HG03159 (cell line): Measurements from ENCODE around the gene TAAR2.
"Not testable (repeated sequence)": the region's sequence is repeated elsewhere in the genome, so short reads cannot be mapped to it uniquely, and the experiment has no call there.

Experiments
- ATAC-seq: cut with Tn5 transposase; IDR thresholded peaks from one replicate; pipeline ENCODE4 v1.9.1; 2021; ENCODE audit warnings: mild to moderate bottlenecking, moderate library complexity; ENCODE audit not compliant: unreplicated experiment

Gene TAAR2, protein sequence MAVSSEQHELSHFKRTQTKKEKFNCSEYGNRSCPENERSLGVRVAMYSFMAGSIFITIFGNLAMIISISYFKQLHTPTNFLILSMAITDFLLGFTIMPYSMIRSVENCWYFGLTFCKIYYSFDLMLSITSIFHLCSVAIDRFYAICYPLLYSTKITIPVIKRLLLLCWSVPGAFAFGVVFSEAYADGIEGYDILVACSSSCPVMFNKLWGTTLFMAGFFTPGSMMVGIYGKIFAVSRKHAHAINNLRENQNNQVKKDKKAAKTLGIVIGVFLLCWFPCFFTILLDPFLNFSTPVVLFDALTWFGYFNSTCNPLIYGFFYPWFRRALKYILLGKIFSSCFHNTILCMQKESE

DNA sequence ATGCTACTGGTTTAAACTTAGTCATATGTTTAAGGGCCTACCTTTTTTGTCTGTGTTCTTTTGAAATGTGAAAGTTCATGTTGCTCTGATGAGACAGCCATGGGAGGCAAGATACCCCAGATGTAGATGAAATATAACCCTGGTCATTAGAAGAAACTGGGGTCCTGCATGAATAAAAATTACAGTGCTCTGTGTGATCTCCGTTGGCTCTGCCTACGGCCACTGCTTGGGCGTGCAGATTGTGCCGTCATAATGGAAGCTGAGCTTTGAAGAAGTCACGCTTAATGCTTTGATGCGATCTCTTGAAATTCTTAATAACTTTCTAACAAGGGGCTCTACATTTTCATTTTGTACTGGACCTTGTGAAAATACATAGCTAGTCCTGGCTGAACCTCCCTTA lies at the start of gene TAAR2:
Gene TAAR2, minus strand, starts transcription at position 101 of the 400 bp plus-strand sequence. Its CDS starts 0 bp downstream, at position 101.
- no peak for ATAC-seq

DNA sequence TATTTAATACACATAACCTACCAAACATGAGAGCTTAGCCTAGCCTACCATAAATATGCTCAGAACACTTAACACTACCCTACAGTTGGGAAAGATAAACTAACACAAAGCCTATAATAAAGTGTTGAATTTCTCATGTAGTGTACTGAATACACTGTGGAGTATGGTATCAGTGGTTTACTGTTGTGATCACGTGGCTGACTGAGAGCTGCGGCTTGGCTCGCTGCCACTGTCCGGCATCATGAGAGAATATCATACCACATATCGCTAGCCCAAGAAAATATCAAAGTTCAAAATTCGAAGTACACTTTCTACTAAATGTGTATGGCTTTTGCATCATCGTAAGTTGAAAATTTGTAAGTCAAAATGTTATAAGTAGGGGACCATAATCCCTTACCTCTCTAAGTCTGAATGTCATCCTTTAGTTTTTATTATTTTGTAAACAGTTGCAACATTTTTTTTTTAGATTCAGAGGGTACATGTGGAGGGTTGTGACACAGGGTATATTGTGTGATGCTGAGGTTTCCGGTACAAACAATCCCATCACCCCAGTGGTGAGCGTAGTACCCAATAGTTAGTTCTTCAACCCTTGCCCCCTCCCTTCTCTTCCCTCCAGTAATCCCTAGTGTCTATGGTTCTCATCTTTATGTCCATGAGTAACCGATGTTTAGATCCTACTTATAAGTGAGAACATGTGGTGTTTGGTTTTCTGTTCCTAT lies 49.5 kb upstream of the TAAR2 start:
- no peak for ATAC-seq

DNA sequence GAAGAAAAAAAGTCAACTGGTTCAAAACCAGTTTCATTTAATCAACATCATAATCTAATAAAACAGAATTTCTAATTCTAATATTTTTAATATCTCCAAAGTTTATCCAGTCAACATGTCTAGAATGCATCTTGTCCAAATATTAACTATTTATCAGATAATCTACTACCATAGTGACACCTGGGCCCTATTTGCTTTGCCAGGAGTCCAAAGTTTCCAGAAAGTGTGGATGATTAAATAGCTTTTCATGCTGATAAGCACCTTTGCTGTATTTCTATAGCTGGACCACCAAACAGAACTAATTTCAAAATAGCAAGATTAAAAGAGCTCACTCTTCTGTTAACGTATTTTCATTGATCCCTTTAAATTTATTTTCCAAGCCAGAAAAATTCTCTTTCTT lies 47.2 kb upstream of the TAAR2 start:
- no peak for ATAC-seq

DNA sequence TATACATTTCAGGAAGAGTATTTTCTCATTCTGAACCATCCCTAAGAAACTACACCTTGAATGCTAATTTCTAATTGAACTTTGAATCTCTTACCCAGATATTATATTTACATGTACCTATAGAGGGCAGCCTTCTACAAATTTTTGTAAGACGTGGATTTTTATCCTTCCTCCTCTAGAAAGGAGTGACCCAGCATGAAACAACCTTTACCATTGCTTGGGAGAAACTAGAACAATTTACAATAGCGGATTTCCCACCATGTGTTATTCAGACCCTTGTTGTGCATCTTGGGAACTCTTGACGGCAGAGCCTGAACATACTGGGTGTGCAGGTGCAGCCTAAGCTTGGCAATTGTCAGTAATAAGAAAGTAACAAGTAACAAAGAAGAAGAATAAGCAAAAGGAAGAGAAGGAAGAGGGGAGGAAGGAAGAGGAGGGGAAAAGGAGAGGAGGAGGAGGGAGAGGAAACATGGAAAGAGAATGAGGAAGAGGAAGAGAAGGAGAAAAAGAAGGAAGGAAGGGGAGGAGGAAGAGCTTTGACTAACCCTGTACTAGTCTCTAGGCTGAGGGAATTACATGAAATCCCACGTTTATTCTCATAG lies 45.7 kb upstream of the TAAR2 start:
- ATAC-seq: no peak

DNA sequence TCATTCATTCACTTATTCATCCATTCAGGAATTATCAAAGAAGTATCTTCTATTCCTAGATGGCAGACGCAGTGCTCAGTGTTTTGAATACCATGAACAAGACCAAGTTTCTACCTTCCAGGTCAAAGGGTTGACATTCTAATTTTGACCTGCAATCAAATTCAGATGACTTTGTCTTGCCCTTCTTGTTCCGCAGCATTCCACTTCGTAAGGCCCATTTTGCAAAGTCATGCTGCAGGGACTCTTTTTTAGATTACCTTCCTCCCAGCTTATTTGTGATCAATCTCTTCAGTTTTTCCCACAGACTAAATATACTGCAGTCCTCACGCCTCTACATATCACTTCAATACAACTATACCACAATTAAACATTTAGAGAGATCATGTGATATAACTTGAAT lies 42.0 kb upstream of the TAAR2 start:
- no peak for ATAC-seq

DNA sequence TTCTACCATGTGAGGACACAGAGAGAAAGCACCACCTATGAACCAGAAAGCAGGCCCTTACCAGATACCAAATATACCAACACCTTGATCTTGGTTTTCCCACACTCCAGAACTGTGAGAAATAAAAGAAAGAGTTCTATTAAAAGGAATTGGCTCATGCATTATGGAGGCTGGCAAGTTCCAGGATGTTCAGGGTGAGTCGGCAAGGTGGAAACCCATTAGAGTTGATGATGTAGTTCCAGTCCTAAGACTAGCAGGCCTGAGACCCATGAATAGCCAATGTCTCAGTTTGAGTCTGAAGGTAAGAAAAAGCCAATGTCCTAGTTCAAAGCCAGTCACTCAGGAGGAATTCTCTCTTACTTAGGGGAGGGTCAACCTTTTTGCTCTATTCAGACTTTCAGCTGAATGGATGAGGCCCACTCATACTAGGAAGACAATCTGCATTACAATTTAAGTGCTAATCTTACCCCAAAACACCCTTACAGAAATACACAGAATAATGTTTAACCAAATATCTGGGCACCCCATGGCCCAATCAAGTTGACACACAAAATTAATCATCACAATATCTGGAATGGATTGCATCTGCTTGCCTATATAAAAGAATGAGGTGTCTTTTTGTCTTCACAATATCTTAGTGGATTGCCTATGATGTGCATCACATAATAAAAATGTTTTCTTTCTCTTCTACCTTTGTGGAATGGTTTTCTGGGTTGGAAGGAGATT lies 40.4 kb upstream of the TAAR2 start:
- ATAC-seq: no peak

DNA sequence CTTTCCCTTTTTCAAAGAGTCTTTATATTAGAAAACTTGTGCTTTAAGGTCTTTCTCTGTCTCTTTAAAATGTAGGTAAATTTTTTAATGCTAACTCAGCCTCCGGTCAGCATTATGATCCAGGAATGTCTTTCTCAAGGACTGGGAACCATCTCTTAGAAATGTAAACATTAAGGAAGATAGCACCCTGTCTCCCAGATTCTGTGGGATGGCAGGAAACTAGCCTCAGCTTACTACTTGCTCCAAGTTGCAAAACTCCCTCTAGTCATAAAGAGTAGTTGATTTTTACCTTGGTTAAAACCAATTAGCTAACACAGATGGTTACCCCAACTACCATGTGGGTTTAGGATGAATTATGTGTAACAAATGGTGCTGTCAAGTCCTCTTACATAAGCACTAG lies 39.6 kb upstream of the TAAR2 start:
- no peak for ATAC-seq

DNA sequence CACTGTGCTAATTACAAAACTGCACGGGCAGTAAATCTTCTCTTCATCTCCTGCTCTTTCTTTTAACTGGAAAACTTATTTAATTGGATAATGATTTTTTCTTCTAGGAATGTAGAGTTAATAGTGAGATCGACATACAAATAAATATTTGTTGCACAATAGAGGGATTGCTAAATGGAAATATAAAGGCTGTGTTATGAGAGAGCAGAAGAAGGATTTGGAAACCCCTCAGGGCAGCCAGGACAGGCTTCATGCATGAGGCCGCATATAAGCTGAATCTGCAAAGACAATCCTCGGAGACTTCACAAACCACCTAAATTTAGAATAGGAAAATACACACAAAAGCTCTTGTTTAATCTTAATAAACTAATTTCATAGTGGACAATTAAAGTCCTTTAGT lies 37.8 kb upstream of the TAAR2 start:
- ATAC-seq: no peak

DNA sequence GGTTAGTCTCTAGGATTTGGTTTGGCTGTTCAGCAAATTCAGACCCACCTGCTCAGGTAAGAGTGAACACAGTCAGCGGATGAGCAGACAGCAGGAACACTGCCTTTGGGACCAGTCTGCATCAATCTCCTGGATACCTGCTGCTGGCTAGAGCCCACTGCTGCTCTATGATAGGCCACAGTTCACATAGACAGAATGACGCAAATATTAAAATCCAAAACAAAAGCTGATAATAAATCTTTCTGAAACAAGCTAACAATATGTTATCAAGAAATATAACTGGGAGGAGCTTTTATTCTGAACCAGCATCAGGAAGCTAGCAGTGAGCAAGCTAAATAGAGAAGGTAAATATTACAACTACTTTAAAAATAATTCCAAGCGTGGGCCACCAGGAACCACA lies 35.0 kb upstream of the TAAR2 start, which contains the start of gene TAAR1:
Gene TAAR1, minus strand, starts transcription at position 101 of the 400 bp plus-strand sequence. CDS start 13,179 bp downstream, outside the sequence.
- no peak for ATAC-seq

DNA sequence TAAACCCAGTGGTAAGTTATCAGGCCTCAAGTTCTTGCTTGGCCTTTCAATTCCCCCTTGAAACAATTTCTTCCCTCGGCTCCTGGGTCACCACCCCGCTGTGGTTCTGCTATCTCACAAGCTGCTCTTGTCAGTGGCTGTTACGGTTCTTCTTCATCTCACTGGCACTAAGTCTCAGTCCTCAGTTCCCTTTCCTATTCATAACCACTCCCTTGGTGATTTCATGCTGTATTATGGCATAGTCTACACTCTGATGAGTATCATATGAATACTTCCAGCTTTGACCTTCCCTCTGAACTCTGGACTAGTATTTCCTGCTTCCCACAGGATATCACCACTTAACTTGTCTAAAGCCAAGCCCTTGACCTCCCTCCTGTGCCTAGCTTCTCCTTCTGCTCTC lies 27.0 kb upstream of the TAAR2 start:
- ATAC-seq: peak; percentile 56

DNA sequence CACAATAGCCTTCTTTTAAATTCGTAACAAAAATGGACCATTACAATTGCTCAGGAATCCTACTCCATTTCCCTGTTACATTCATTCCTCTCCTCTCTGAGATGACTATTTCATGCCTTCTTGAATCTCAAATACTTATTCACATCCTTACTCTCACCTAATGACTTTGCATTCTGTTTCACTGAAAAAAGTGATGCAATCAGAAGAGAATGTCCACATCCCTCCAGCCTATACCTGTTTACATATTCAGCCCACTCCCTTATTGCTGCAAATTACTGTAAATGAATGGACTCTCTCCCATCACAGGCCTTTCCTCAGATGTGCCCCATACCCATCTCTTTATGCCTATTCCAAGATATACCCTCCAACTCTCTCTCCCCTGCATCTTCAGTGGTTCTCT lies 26.4 kb upstream of the TAAR2 start:
- no peak for ATAC-seq

DNA sequence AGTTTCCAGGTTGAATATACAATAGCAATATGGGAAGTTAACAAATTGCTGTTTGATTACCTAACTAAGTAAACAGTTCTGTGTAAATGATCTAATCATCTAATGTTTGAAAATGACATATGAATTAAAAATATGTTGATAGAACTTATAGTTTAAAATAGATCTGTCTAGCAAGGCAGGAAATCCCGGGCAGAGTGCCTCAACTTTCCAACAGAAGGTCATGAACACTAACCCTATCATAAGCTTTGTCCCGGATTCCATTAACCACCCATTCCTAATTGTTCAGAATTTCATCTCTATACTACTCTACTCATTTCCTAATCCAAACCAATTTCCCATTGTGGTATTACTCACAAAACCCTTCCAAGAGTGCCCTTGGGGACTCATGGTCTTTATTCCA lies 24.8 kb upstream of the TAAR2 start:
- ATAC-seq: no peak

DNA sequence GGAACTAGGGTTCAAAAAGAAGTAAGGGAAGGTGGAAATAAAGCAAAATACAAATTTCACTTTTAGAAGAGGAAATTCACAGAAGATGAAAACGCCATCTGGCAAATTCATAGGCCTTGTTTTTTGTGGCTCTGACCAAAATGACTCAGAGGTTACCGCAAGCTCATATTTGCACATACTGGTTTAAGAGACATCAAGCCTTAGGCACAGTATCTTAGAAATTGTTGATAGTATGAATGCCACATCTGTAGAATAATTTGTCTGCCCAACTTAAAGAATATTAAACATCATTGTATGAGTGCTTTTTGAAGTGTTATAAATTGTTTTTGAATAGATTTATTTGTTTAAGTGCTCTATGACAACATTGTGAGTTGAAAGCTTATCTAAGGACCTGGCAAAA lies 24.3 kb upstream of the TAAR2 start:
- peak; percentile 87 for ATAC-seq

DNA sequence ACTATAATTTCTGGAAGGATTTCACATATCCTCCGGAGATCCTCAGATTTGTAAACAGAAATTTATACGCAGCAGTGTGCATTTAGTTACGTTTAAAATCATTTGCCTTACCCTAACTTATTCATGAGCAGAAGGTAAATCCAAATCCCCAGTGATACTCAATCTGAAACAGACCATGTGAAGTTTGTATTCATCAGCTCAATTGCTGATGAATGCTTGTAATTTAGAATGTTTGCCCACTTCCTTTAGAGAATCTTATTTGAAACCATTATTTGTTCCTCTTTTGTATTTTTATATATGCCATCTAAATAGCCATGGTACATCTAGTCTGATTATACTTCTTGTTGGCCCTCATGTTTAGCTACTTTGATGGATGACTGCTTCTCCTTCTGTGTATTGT lies 19.5 kb upstream of the TAAR2 start:
- peak; percentile 53 for ATAC-seq

DNA sequence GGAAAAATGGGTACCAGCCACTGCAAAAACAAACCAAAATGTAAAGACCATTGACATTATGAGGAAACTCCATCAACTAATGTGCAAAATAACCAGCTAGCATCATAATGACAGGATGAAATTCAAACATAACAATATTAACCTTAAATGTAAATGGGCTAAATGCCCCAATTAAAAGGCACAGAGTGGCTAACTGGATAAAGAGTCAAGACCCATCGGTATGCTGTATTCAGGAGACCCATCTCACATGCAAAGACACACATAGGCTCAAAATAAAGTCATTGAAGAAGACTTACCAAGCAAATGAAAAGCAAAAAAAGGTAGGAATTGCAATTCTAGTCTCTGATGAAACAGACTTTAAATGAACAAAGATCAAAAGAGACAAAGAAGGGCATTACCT lies 13.1 kb upstream of the TAAR2 start:
- ATAC-seq: not testable (repeated sequence)

DNA sequence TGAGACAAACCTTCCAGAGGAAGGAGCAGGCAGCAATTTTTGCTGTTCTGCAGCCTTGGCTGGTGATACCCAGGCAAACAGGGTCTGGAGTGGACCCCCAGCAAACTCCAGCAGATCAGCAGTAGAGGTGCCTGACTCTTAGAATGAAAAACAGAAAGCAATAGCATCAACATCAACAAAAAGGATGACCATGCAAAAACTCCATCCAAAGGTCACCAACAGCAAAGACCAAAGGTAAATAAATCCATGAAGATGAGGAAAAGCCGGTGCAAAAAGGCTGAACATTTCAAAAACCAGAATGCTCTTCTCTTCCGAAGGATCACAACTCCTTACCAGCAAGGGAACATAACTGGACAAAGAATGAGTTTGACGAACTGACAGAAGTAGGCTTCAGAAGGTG lies 11.8 kb upstream of the TAAR2 start:
- not testable (repeated sequence) for ATAC-seq

DNA sequence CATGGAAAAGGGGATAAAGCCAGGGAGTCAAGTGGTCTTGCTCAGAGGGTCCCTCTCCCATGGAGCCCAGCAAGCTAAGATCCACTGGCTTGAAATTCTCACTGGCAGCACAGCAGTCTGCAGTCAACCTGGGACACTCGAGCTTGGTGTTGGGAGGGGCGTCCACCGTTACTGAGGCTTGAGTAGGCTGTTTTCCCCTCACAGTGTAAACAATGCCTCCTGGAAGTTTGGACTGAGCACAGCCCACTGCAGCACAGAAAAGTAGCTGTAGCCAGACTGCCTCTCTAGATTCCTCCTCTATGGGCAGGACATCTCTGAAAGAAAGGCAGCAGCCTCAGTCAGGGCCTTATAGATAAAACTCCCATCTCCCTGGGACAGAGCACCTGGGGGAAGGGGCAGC lies 11.2 kb upstream of the TAAR2 start:
- not testable (repeated sequence) for ATAC-seq

DNA sequence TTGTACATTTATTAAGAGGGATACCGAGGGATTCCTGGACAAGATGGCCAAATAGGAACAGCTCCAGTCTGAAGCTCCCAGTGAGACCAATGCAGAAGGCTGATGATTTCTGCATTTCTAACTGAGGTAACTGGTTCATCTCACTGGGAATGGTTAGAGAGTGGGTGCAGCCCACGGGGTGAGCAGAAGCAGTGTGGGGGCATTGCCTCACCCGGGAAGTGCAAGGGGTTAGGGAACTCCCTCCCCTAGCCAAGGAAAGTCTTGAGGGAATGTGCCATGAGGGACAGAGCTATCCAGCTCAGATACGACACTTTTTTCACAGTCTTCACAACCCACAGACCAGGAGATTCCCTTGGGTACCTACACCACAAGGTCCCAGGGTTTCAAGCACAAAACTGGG lies 10.7 kb upstream of the TAAR2 start:
- no peak for ATAC-seq

DNA sequence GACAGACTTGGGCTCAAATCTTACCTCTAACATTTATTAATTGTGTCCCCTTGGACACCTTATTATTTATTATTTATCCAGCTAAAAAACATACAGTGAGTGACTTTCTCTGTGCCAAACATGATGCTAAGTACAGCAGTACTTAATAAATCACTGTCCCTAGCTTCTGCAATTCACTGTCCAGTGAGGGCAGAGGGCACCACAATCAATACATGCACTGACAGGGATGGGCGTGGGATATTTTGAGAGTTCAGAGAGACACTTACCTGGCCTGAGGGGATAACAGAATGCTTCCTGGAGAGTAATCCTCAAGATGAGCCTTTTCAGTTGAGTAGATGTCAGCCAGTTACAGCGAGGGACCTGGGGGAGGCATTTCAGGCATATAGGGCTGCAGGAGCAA lies 9.3 kb upstream of the TAAR2 start:
- ATAC-seq: no peak

DNA sequence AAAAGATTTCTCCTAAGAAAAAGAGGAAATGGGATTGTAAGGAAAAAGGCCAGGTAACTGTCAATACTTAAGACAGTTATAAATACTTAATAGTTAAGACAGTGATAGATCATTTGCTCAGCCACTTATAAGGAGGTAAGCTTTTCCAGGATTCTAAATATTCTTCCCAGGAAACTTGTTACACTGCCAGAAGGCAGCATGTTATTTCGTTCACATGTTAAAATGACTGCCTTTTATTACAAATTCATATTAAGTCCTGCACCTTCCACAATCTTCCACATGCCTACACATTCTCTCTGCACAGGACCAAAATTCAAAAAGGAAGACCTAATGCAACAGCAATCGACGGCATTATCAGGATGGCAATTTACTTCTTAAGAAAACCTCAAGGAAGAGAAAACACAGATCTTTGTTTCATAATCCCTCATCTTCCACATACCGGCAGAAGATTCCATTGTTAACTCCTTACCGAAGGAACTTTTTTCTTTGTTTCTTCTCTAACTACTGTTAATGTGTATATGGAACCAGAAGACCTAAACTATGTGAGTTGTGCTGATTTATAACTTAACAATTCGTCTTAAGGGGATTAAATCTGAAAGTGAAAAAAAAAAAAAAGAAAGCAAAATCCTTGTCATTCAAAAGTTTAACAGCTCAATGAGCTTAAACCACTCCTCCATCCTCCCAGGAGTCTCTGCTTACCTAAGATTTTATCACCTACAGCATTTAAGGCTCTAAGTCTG lies 799 bp downstream of the TAAR2 start:
- no peak for ATAC-seq

DNA sequence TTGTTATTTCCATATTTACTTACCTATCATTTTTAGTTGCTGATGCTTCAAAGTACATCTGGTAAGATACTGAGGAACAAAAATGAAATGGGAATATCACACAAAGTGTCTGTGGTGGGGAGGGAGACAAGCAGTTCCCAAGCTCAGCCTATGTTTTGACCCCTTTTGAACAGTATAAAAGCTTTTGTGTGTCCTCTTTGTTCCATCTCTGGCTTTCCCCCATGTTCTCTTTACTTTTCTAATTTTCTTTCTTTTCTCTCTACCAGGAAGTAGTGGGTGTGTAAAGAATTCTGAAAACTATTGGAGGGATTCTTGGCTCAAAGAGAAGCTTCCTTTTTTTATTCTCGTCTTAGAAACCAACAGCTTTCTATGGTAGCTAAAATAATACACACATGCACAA lies 7.4 kb downstream of the TAAR2 start:
- no peak for ATAC-seq
